Measurements from ENCODE around the gene EBF3. TPM values are rescaled to one million over a fixed set of nuclear protein-coding genes. Genes with fewer than 3 reads are reported as not detected.

EBF3 gene
- total RNA-seq, 1 experiment from 2014 or later, result 0.64 TPM

DNA sequence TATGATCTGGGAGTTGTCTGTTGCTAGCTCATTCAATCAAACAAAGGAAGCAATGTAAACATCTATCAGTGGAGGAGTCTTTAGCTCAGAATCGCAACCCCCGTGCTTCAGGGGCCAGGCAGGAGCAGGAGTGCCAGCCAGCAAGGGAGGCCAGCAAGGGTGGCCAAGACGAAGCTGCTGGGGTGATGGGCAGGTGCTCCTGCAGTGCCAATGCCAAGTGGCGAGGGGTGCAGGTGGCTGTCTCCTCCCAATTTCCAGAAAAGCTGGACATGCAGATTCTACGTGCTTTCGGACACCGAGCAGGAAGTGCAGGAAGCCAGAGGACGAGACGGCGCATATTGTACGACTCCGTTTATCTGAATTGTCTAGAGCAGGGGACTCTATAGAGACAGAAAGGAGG, 48.1 kb upstream of the EBF3 start:
- POLR2A ChIA-PET, result no interaction called here
- Histone ChIP-seq H3K4me3 (ENCODE audit: low read depth in 2 of 2, low read length in 2 of 2) (no peak overlapping the region), H3K9me3 (ENCODE audit: control insufficient read depth, insufficient read depth, low read depth, low read length) (no peaks in the 10 kb centered on the region), H3K27me3 (ENCODE audit: control insufficient read depth, insufficient read depth, low read length) (peaks cover 4% of the 10 kb centered on the region), H3K27ac (ENCODE audit: low read length) (no peak overlapping the region), H3K4me1 (ENCODE audit: control insufficient read depth, insufficient read depth, low read length) (no peaks in the 10 kb centered on the region), H3K36me3 (ENCODE audit: control insufficient read depth, insufficient read depth, low read length) (no peaks in the 10 kb centered on the region)
- no TSS peak for BruUV-seq (replicated peaks)
- CTCF ChIA-PET, result no interaction called here
- DNase-seq (ENCODE audit: low read depth, low spot score), result no peak
- ATAC-seq, result no peak
- in situ Hi-C loops (cut with HindIII; ENCODE audit: low pct_unique_long_range_greater_than_20kb, low sequenced_read_pairs) (no loop called here), intact Hi-C loops (cut with micrococcal nuclease; ENCODE audit: unreplicated experiment) (no loop called here)
- no peak for TF ChIP-seq SIN3A (IDR thresholded peaks at IDR 0.05; ENCODE audit: borderline replicate concordance, insufficient read depth, low read depth, low read length)
- no peak for TF ChIP-seq POLR2AphosphoS5 (IDR thresholded peaks at IDR 0.05; ENCODE audit: low read depth, low read length)
- TF ChIP-seq, protein P1, sequence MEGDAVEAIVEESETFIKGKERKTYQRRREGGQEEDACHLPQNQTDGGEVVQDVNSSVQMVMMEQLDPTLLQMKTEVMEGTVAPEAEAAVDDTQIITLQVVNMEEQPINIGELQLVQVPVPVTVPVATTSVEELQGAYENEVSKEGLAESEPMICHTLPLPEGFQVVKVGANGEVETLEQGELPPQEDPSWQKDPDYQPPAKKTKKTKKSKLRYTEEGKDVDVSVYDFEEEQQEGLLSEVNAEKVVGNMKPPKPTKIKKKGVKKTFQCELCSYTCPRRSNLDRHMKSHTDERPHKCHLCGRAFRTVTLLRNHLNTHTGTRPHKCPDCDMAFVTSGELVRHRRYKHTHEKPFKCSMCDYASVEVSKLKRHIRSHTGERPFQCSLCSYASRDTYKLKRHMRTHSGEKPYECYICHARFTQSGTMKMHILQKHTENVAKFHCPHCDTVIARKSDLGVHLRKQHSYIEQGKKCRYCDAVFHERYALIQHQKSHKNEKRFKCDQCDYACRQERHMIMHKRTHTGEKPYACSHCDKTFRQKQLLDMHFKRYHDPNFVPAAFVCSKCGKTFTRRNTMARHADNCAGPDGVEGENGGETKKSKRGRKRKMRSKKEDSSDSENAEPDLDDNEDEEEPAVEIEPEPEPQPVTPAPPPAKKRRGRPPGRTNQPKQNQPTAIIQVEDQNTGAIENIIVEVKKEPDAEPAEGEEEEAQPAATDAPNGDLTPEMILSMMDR (IDR thresholded peaks at IDR 0.05), result no peak

DNA sequence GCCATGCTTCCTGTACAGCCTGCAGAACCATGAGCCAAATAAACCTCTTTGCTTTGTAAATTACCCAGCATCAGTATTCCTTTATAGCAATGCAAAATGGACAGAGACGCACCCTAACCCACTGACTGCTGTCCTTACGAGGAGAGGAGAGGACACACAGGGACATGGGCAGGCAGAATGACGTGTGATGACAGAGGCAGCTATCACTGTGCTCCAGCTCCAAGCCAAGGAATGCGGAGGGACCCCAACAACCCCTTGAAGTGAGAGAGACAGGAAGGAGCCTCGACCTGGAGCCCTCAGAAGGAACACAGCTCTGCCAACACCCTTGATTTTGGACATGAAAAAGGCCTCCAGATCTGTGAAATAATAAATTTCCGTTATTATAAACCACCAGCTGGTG, 46.6 kb upstream of the EBF3 start:
- DNase-seq (ENCODE audit: low read depth, low spot score), result no peak
- H3K9me3 ChIP-seq (ENCODE audit: control insufficient read depth, insufficient read depth, low read depth, low read length), result no peaks in the 10 kb centered on the region
- no peaks in the 10 kb centered on the region for H3K36me3 ChIP-seq (ENCODE audit: control insufficient read depth, insufficient read depth, low read length)
- ChIA-PET CTCF (no interaction called here), POLR2A (no interaction called here)
- peaks cover 10% of the 10 kb centered on the region for H3K27me3 ChIP-seq (ENCODE audit: control insufficient read depth, insufficient read depth, low read length)
- H3K4me1 ChIP-seq (ENCODE audit: control insufficient read depth, insufficient read depth, low read length), result no peaks in the 10 kb centered on the region
- in situ Hi-C loops (cut with HindIII; ENCODE audit: low pct_unique_long_range_greater_than_20kb, low sequenced_read_pairs), result no loop called here
- no peak overlapping the region for H3K4me3 ChIP-seq (ENCODE audit: low read depth in 2 of 2, low read length in 2 of 2)
- H3K27ac ChIP-seq (ENCODE audit: low read length), result no peak overlapping the region
- TF ChIP-seq, protein P1 (IDR thresholded peaks at IDR 0.05), result no peak
- TF ChIP-seq SIN3A (IDR thresholded peaks at IDR 0.05; ENCODE audit: borderline replicate concordance, insufficient read depth, low read depth, low read length) (no peak), TCF7L2 (IDR thresholded peaks at IDR 0.05; ENCODE audit: low read depth, low read length) (no peak), POLR2AphosphoS5 (IDR thresholded peaks at IDR 0.05; ENCODE audit: low read depth, low read length) (no peak)
- TF ChIP-seq, protein P2, sequence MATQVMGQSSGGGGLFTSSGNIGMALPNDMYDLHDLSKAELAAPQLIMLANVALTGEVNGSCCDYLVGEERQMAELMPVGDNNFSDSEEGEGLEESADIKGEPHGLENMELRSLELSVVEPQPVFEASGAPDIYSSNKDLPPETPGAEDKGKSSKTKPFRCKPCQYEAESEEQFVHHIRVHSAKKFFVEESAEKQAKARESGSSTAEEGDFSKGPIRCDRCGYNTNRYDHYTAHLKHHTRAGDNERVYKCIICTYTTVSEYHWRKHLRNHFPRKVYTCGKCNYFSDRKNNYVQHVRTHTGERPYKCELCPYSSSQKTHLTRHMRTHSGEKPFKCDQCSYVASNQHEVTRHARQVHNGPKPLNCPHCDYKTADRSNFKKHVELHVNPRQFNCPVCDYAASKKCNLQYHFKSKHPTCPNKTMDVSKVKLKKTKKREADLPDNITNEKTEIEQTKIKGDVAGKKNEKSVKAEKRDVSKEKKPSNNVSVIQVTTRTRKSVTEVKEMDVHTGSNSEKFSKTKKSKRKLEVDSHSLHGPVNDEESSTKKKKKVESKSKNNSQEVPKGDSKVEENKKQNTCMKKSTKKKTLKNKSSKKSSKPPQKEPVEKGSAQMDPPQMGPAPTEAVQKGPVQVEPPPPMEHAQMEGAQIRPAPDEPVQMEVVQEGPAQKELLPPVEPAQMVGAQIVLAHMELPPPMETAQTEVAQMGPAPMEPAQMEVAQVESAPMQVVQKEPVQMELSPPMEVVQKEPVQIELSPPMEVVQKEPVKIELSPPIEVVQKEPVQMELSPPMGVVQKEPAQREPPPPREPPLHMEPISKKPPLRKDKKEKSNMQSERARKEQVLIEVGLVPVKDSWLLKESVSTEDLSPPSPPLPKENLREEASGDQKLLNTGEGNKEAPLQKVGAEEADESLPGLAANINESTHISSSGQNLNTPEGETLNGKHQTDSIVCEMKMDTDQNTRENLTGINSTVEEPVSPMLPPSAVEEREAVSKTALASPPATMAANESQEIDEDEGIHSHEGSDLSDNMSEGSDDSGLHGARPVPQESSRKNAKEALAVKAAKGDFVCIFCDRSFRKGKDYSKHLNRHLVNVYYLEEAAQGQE (IDR thresholded peaks at IDR 0.05; ENCODE audit: insufficient read depth in 1 of 2, low read depth in 2 of 2, low read length in 1 of 2), result no peak
- no TSS peak for BruUV-seq (replicated peaks)
- no peak for ATAC-seq
- intact Hi-C loops (cut with micrococcal nuclease; ENCODE audit: unreplicated experiment), result no loop called here
